ENCODE measurements around the gene CEP295NL. TPM values are rescaled to one million over a fixed set of nuclear protein-coding genes. Genes with fewer than 3 reads are reported as not detected.

CEP295NL gene
- total RNA-seq, 1 donor from 2014 or later: 0.79 TPM

- peak; percentile 61 for DNase-seq
- peak; percentile 38 for ATAC-seq
- intact Hi-C loops (cut with micrococcal nuclease): no loop called here
These were observed 30.3 kb upstream of the CEP295NL start for GRCh38 chr17:78933025-78933958.

- DNase-seq (peak; percentile 61), ATAC-seq (no peak)
- intact Hi-C loops (cut with micrococcal nuclease): loop anchor here (10.0 kb wide), 1 partner anchor 45 kb away; the partner anchor contains the start of gene LGALS3BP
These were observed 27.1 kb upstream of the CEP295NL start for GRCh38 chr17:78929908-78930775.

- ATAC-seq: peak; percentile 74
- intact Hi-C loops (cut with micrococcal nuclease): loop anchor here (10.0 kb wide), 1 partner anchor 49 kb away; the partner anchor contains the start of gene LGALS3BP
- DNase-seq: peak; percentile 84
These were observed 22.9 kb upstream of the CEP295NL start for GRCh38 chr17:78925662-78926555.

- intact Hi-C loops (cut with micrococcal nuclease): loop anchor here (10.0 kb wide), 1 partner anchor 50 kb away; the partner anchor contains the start of gene LGALS3BP
- ATAC-seq (peak; percentile 77), DNase-seq (peak; percentile 93)
These were observed 22.2 kb upstream of the CEP295NL start, which contains the start of gene TIMP2 for GRCh38 chr17:78925234-78925633. TSS of gene TIMP2 (minus strand) at chr17:78925387. CDS start at chr17:78925088, 299 bp downstream.

GRCh38 chr17:78924481-78925151, 21.6 kb upstream of the CEP295NL start:
- ATAC-seq (no peak), DNase-seq (peak; percentile 61)
- intact Hi-C loops (cut with micrococcal nuclease): loop anchor here (10.0 kb wide), 1 partner anchor 50 kb away; the partner anchor contains the start of gene LGALS3BP

- ATAC-seq (peak; percentile 16), DNase-seq (peak; percentile 67)
- intact Hi-C loops (cut with micrococcal nuclease): loop anchor here (10.0 kb wide), 1 partner anchor 51 kb away; the partner anchor contains the start of gene LGALS3BP
These were observed 20.9 kb upstream of the CEP295NL start for GRCh38 chr17:78923660-78924453.

GRCh38 chr17:78922816-78923498, 20.0 kb upstream of the CEP295NL start:
- DNase-seq (no peak), ATAC-seq (no peak)
- intact Hi-C loops (cut with micrococcal nuclease): loop anchor here (10.0 kb wide), 1 partner anchor 52 kb away; the partner anchor contains the start of gene LGALS3BP

- ATAC-seq: peak; percentile 63
- intact Hi-C loops (cut with micrococcal nuclease): loop anchor here (10.0 kb wide), 1 partner anchor 53 kb away; the partner anchor contains the start of gene LGALS3BP
- peak; percentile 75 for DNase-seq
These were observed 18.5 kb upstream of the CEP295NL start for GRCh38 chr17:78921437-78921971.

GRCh38 chr17:78920528-78920927, 17.5 kb upstream of the CEP295NL start:
- intact Hi-C loops (cut with micrococcal nuclease): loop anchor here (10.0 kb wide), 1 partner anchor 54 kb away; the partner anchor contains the start of gene LGALS3BP

GRCh38 chr17:78919861-78920450, 17.0 kb upstream of the CEP295NL start:
- intact Hi-C loops (cut with micrococcal nuclease): loop anchor here (10.0 kb wide), 1 partner anchor 55 kb away; the partner anchor contains the start of gene LGALS3BP
- ATAC-seq: no peak
- no peak for DNase-seq

More at GRCh38 chr17:78920528-78920927, 17.5 kb upstream of the CEP295NL start:
- DNase-seq (no peak), ATAC-seq (no peak)

- intact Hi-C loops (cut with micrococcal nuclease): no loop called here
- no peak for DNase-seq
These were observed 16.0 kb upstream of the CEP295NL start for GRCh38 chr17:78918979-78919378.

GRCh38 chr17:78917451-78918275, 14.7 kb upstream of the CEP295NL start:
- DNase-seq: no peak
- intact Hi-C loops (cut with micrococcal nuclease): no loop called here
- no peak for ATAC-seq

More at GRCh38 chr17:78918979-78919378, 16.0 kb upstream of the CEP295NL start:
- no peak for ATAC-seq

GRCh38 chr17:78915872-78916632, 13.1 kb upstream of the CEP295NL start:
- DNase-seq (peak; percentile 68), ATAC-seq (peak; percentile 78)
- intact Hi-C loops (cut with micrococcal nuclease): no loop called here

- intact Hi-C loops (cut with micrococcal nuclease): no loop called here
- DNase-seq (no peak), ATAC-seq (no peak)
These were observed 10.1 kb upstream of the CEP295NL start for GRCh38 chr17:78913115-78913514.

All from left ventricle myocardium superior (tissue), 1 donor.